Gastrocnemius medialis (tissue), 4 donors: Measurements from ENCODE around the gene RNF220. TPM values are rescaled to one million over a fixed set of nuclear protein-coding genes. Genes with fewer than 3 reads are reported as not detected.

Source experiments
- ATAC-seq, 2 donors: fragments of 150-250 bp; one replicate each; pipeline ENCODE4 v1.9.1; 2016
- DNase-seq, 2 donors: peaks; one replicate each; pipeline ENCODE4 v3.0.0-alpha.2; 2019
- H3K27ac ChIP-seq, 4 donors: fragments of 200-600 bp; sonication (generic); 1 replicate in 1 of 4; 2 replicates in 3 of 4; pipeline ENCODE4 v1.5.1; 2016 to 2018; ENCODE audit warnings: mild to moderate bottlenecking in 2 of 4, moderate library complexity in 1 of 4
- H3K27me3 ChIP-seq, 3 donors: fragments of 200-600 bp; sonication (generic) in 2 of 3; 1 replicate in 1 of 3; 2 replicates in 2 of 3; pipeline versions ENCODE4 v1.5.1 to v1.6.0; 2016 to 2019; ENCODE audit warnings: mild to moderate bottlenecking in 1 of 3, moderate library complexity in 1 of 3
- H3K36me3 ChIP-seq, 2 donors: fragments of 200-600 bp; sonication (generic) in 1 of 2; one replicate each; pipeline ENCODE4 v1.5.1; 2017 to 2018
- H3K4me1 ChIP-seq, 2 donors: fragments of 200-600 bp; sonication (generic) in 1 of 2; one replicate each; pipeline ENCODE4 v1.5.1; 2016 to 2017; ENCODE audit warnings: mild to moderate bottlenecking in 2 of 2
- H3K4me3 ChIP-seq, 4 donors: fragments of 200-600 bp; sonication (generic) in 3 of 4; 1 replicate in 1 of 4; 2 replicates in 3 of 4; pipeline ENCODE4 v1.5.1; 2016 to 2019; ENCODE audit warnings: mild to moderate bottlenecking in 2 of 4
- H3K9me3 ChIP-seq, 3 donors: fragments of 200-600 bp; sonication (generic) in 2 of 3; 1 replicate in 1 of 3; 2 replicates in 2 of 3; pipeline ENCODE4 v1.5.1; 2016 to 2019
- CTCF ChIP-seq, 5 experiments: fragments of 450-650 bp in 3 of 5; fragments of 200-600 bp in 2 of 5; sonication (generic) in 2 of 5; IDR thresholded peaks in 4 of 5; conservative IDR thresholded peaks in 1 of 5; 1 replicate in 4 of 5; 2 replicates in 1 of 5; pipeline ENCODE4 v1.5.1; 2016 to 2019; ENCODE audit warnings: antibody characterized with exemption in 5 of 5, mild to moderate bottlenecking in 3 of 5, moderate library complexity in 3 of 5
- POLR2A ChIP-seq, 2 donors: fragments of 450-650 bp; IDR thresholded peaks; one replicate each; pipeline ENCODE4 v1.6.1; 2017; ENCODE audit warnings: antibody characterized with exemption in 2 of 2, mild to moderate bottlenecking in 2 of 2, moderate library complexity in 2 of 2
- in situ Hi-C, 4 donors: fragments of 200-750 bp; cut with MboI; loops; one replicate each; pipeline versions ENCODE4 v1.15.0 to v1.8.0; 2017; ENCODE audit warnings: low sequenced_read_pairs in 4 of 4
- intact Hi-C: fragments of 100-400 bp; cut with DNase I; formaldehyde crosslinking; loops from one replicate; pipeline ENCODE4 v1.15.1; 2023; ENCODE audit warnings: low total_unique reads
- total RNA-seq, 4 donors: library from RNA; depleted of rRNA; stranded (reverse); fragments of >200 nt; gene quantifications; one replicate each; pipeline versions ENCODE4 v1.1.0 to v1.2.3, GENCODE V29; 2016

Gene RNF220
- total RNA-seq, 4 donors from 2014 or later, result 91.2 to 172 (median 128) TPM

GRCh38 chr1:44646261-44647110 is 241.4 kb downstream of the RNF220 start:
- intact Hi-C loops, result no loop called here
- Histone ChIP-seq H3K27ac (peak overlapping the region; percentile 81 to 86 (median 84)), H3K9me3 (no peaks in the 10 kb centered on the region), H3K4me1 (peaks cover 54 to 73% of the 10 kb centered on the region in 2 donors), H3K27me3 (no peaks in the 10 kb centered on the region), H3K36me3 (peaks cover 0 to 51% of the 10 kb centered on the region in 2 donors), H3K4me3 (peak overlapping the region in 2 of 4 donors; percentile 1 to 11)
- in situ Hi-C loops, result no loop called here
- no peak for TF ChIP-seq CTCF (IDR thresholded peaks at IDR 0.05 in 4 of 5, conservative IDR thresholded peaks at IDR 0.05 in 1 of 5)
- TF ChIP-seq POLR2A (IDR thresholded peaks at IDR 0.05), result no peak
- peak in 1 of 2 donors; percentile 43 for ATAC-seq
- peak; percentile 33 to 35 for DNase-seq

- intact Hi-C loops, result no loop called here
- Histone ChIP-seq H3K4me1 (peaks cover 40 to 58% of the 10 kb centered on the region in 2 donors), H3K27me3 (no peaks in the 10 kb centered on the region), H3K27ac (no peak overlapping the region), H3K36me3 (peaks cover 0 to 39% of the 10 kb centered on the region in 2 donors), H3K4me3 (no peak overlapping the region), H3K9me3 (no peaks in the 10 kb centered on the region)
- in situ Hi-C loops, result no loop called here
- no peak for ATAC-seq
- no peak for DNase-seq
- TF ChIP-seq CTCF (IDR thresholded peaks at IDR 0.05 in 4 of 5, conservative IDR thresholded peaks at IDR 0.05 in 1 of 5) (no peak), POLR2A (IDR thresholded peaks at IDR 0.05) (no peak)
These were observed 242.8 kb downstream of the RNF220 start for GRCh38 chr1:44647896-44648295.

GRCh38 chr1:44648529-44649250 is 243.6 kb downstream of the RNF220 start:
- Histone ChIP-seq H3K27me3 (no peaks in the 10 kb centered on the region), H3K27ac (peak overlapping the region in 1 of 4 donors; percentile 28), H3K4me3 (no peak overlapping the region), H3K4me1 (peaks cover 32 to 50% of the 10 kb centered on the region in 2 donors), H3K36me3 (peaks cover 0 to 33% of the 10 kb centered on the region in 2 donors), H3K9me3 (no peaks in the 10 kb centered on the region)
- no peak for ATAC-seq
- intact Hi-C loops, result no loop called here
- DNase-seq, result peak in 1 of 2 donors; percentile 38
- TF ChIP-seq CTCF (IDR thresholded peaks at IDR 0.05 in 4 of 5, conservative IDR thresholded peaks at IDR 0.05 in 1 of 5), result no peak
- no peak for TF ChIP-seq POLR2A (IDR thresholded peaks at IDR 0.05)
- in situ Hi-C loops, result no loop called here

GRCh38 chr1:44649788-44650158 is 244.7 kb downstream of the RNF220 start:
- Histone ChIP-seq H3K4me1 (peaks cover 22 to 40% of the 10 kb centered on the region in 2 donors), H3K27ac (peak overlapping the region in 3 of 4 donors; percentile 32 to 79 (median 71)), H3K4me3 (no peak overlapping the region), H3K36me3 (peaks cover 0 to 31% of the 10 kb centered on the region in 2 donors), H3K27me3 (no peaks in the 10 kb centered on the region), H3K9me3 (no peaks in the 10 kb centered on the region)
- in situ Hi-C loops, result loop anchor here (5.0 to 10.0 kb wide), 3 partner anchors 37 to 45 kb away; no protein-coding TSS in a partner anchor
- ATAC-seq (no peak), DNase-seq (no peak)
- intact Hi-C loops, result loop anchor here (10.0 kb wide), 1 partner anchor 435 kb away; the partner anchor contains the start of gene DMAP1
- TF ChIP-seq POLR2A (IDR thresholded peaks at IDR 0.05), result no peak
- TF ChIP-seq CTCF (IDR thresholded peaks at IDR 0.05 in 4 of 5, conservative IDR thresholded peaks at IDR 0.05 in 1 of 5), result no peak
